ENCODE measurements around the gene DNAH10. TPM values are rescaled to one million over a fixed set of nuclear protein-coding genes. Genes with fewer than 3 reads are reported as not detected.
A peak's percentile ranks its signal among the peaks of the same experiment; 100 is the strongest.

The DNAH10 gene
- total and polyA plus RNA-seq, 2 of the 4 experiments (the other 2 are of a cell fraction) = 0.18 to 0.22 TPM

DNA sequence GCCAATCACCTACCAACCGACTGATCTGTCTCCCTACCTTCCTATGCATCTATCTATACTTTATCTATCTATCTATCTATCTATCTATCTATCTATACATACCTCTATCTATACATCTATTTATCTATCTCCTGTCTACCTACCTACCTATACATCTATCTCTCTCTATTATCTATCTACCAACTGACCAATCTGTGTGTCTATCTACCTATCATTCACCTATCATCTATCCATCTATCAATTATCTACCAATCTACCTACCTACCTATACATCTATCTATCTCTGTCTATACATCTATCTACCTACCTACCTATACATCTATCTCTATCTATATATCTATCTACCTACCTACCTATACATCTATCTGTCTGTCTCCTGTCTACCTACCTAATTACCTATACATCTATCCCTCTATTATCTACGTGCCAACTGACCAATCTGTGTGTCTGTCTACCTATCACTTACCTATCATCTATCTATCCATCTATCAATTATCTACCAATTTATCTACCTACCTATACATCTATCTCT, 3.5 kb downstream of the DNAH10 start:
- Histone ChIP-seq H3K23ac (ENCODE audit: low read depth, low read length) (no peak overlapping the region), H3K9me3 (ENCODE audit: control insufficient read depth, insufficient read depth, low read length) (no peaks in the 10 kb centered on the region), H3K18ac (ENCODE audit: low read depth, low read length) (no peak overlapping the region), H4K20me1 (ENCODE audit: insufficient read depth, low read length) (no peaks in the 10 kb centered on the region), H3K36me3 (ENCODE audit: control insufficient read depth, insufficient read depth, low read length) (no peaks in the 10 kb centered on the region), H3K56ac (ENCODE audit: extremely low read depth, insufficient read depth, low read length) (no peak overlapping the region), H3K27ac (ENCODE audit: insufficient read depth, low read length) (no peak overlapping the region), H4K5ac (ENCODE audit: low read depth, low read length) (no peak overlapping the region), H3K27me3 (ENCODE audit: control insufficient read depth, insufficient read depth, low read length) (peaks cover 20% of the 10 kb centered on the region), H2AK5ac (ENCODE audit: low read depth, low read length) (no peak overlapping the region), H2AFZ (replicated peaks; ENCODE audit: low read length, poor library complexity) (no peak overlapping the region), H3K79me1 (ENCODE audit: low read depth in 1 of 2, low read length in 2 of 2) (no peaks in the 10 kb centered on the region), H2BK5ac (ENCODE audit: low read depth, low read length, poor library complexity, severe bottlenecking) (peak overlapping the region; percentile 45), H3K4me3 (ENCODE audit: insufficient read depth, low read depth, low read length) (no peak overlapping the region), H3K14ac (replicated peaks; ENCODE audit: low read depth, low read length) (no peak overlapping the region), H2BK15ac (ENCODE audit: low read depth, low read length) (no peak overlapping the region), H3K4me1 (ENCODE audit: control insufficient read depth, insufficient read depth, low read length) (no peaks in the 10 kb centered on the region), H2AK9ac (replicated peaks; ENCODE audit: low read depth, low read length, poor library complexity) (no peak overlapping the region), H2BK20ac (ENCODE audit: low read depth, low read length) (no peak overlapping the region), H4K91ac (ENCODE audit: insufficient read depth, low read depth, low read length) (no peak overlapping the region), H3K4me2 (ENCODE audit: low read depth, low read length) (no peak overlapping the region), H3K4ac (ENCODE audit: low read depth, low read length) (no peak overlapping the region), H3K9ac (ENCODE audit: low read depth, low read length) (no peak overlapping the region), H2BK120ac (ENCODE audit: low read depth, low read length) (no peak overlapping the region), H4K8ac (ENCODE audit: low read depth in 2 of 2, low read length in 2 of 2) (no peak overlapping the region), H3K9me1 (ENCODE audit: insufficient read depth, low read length) (no peaks in the 10 kb centered on the region)
- intact Hi-C loops (cut with micrococcal nuclease) = no loop called here
- POLR2A ChIA-PET (ENCODE audit: unreplicated experiment) = no interaction called here
- no peak for TF ChIP-seq FOS (IDR thresholded peaks at IDR 0.05; ENCODE audit: low read depth, low read length)
- no peak for TF ChIP-seq RAD21 (IDR thresholded peaks at IDR 0.05; ENCODE audit: low read length)
- no peak for TF ChIP-seq MXI1 (IDR thresholded peaks at IDR 0.05; ENCODE audit: borderline replicate concordance, low read depth, low read length)
- TF ChIP-seq CEBPB (IDR thresholded peaks at IDR 0.05; ENCODE audit: low read depth, low read length) = no peak
- no peak for TF ChIP-seq BHLHE40 (IDR thresholded peaks at IDR 0.05; ENCODE audit: low read depth, low read length)
- no peak for TF ChIP-seq MAFK (IDR thresholded peaks at IDR 0.05; ENCODE audit: low read depth, low read length)
- TF ChIP-seq SMC3 (IDR thresholded peaks at IDR 0.05; ENCODE audit: low read depth, low read length) = no peak
- no peak for TF ChIP-seq POLR2A (IDR thresholded peaks at IDR 0.05; ENCODE audit: low read depth, low read length)
- TF ChIP-seq, protein P1, sequence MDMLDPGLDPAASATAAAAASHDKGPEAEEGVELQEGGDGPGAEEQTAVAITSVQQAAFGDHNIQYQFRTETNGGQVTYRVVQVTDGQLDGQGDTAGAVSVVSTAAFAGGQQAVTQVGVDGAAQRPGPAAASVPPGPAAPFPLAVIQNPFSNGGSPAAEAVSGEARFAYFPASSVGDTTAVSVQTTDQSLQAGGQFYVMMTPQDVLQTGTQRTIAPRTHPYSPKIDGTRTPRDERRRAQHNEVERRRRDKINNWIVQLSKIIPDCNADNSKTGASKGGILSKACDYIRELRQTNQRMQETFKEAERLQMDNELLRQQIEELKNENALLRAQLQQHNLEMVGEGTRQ (IDR thresholded peaks at IDR 0.05; ENCODE audit: low read depth, low read length) = no peak
- TF ChIP-seq, protein P2, sequence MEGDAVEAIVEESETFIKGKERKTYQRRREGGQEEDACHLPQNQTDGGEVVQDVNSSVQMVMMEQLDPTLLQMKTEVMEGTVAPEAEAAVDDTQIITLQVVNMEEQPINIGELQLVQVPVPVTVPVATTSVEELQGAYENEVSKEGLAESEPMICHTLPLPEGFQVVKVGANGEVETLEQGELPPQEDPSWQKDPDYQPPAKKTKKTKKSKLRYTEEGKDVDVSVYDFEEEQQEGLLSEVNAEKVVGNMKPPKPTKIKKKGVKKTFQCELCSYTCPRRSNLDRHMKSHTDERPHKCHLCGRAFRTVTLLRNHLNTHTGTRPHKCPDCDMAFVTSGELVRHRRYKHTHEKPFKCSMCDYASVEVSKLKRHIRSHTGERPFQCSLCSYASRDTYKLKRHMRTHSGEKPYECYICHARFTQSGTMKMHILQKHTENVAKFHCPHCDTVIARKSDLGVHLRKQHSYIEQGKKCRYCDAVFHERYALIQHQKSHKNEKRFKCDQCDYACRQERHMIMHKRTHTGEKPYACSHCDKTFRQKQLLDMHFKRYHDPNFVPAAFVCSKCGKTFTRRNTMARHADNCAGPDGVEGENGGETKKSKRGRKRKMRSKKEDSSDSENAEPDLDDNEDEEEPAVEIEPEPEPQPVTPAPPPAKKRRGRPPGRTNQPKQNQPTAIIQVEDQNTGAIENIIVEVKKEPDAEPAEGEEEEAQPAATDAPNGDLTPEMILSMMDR (conservative IDR thresholded peaks at IDR 0.05; ENCODE audit: low read depth, low read length) = no peak
- TF ChIP-seq RFX5 (IDR thresholded peaks at IDR 0.05; ENCODE audit: low read depth, low read length) = no peak
- TF ChIP-seq CHD1 (IDR thresholded peaks at IDR 0.05; ENCODE audit: low read depth, low read length) = no peak
- TF ChIP-seq RCOR1 (IDR thresholded peaks at IDR 0.05; ENCODE audit: insufficient replicate concordance, low read length) = no peak
- TF ChIP-seq, protein P3, sequence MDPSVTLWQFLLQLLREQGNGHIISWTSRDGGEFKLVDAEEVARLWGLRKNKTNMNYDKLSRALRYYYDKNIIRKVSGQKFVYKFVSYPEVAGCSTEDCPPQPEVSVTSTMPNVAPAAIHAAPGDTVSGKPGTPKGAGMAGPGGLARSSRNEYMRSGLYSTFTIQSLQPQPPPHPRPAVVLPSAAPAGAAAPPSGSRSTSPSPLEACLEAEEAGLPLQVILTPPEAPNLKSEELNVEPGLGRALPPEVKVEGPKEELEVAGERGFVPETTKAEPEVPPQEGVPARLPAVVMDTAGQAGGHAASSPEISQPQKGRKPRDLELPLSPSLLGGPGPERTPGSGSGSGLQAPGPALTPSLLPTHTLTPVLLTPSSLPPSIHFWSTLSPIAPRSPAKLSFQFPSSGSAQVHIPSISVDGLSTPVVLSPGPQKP (IDR thresholded peaks at IDR 0.05; ENCODE audit: borderline replicate concordance, low read depth, low read length) = no peak
- no peak for TF ChIP-seq NFE2L2 (IDR thresholded peaks at IDR 0.05; ENCODE audit: low read depth, low read length)
- TF ChIP-seq MAZ (IDR thresholded peaks at IDR 0.05; ENCODE audit: borderline replicate concordance, low read depth, low read length) = no peak
- in situ Hi-C loops (cut with MboI; ENCODE audit: low sequenced_read_pairs) = no loop called here
- DNase-seq (no peak), ATAC-seq (ENCODE audit: low read depth) (no peak)
- no TSS peak for BruUV-seq (replicated peaks)
- CTCF ChIA-PET = no interaction called here
- dilution Hi-C loops (cut with HindIII; ENCODE audit: low sequenced_read_pairs, unreplicated experiment) = no loop called here
- WGBS, 2 experiments (ENCODE audit: extremely low coverage in 2 of 2, insufficient read length in 1 of 2) = 39% methylated on average over 2 of the region's 2 CpGs; no CpG with 5 or more reads in 1 of the 2 experiments
